SK-N-SH (cell line): Measurements from ENCODE around the gene PLCB3. TPM values are rescaled to one million over a fixed set of nuclear protein-coding genes. Genes with fewer than 3 reads are reported as not detected.

ENCODE experiments used
- CTCF ChIA-PET: fragments of 300-600, 350-600 bp; formaldehyde crosslinking; extraction: SDS; loops from one replicate; lab custom pipeline; 2021; lab: Yijun Ruan, JAX
- POLR2A ChIA-PET: fragments of 350-600 bp; sonication (Branson Sonifier 250); formaldehyde crosslinking; extraction: SDS; loops from one replicate; lab custom pipeline; 2020; ENCODE audit warnings: antibody characterized with exemption, inconsistent platforms; lab: Yijun Ruan, JAX
- DNase-seq: peaks from one replicate; pipeline ENCODE4 v3.0.0; 2012
- H2AFZ ChIP-seq: fragments of 200-600 bp; sonication (generic); 2 replicates; pipeline ENCODE4 v1.8.1; 2016; ENCODE audit warnings: antibody characterized with exemption, mild to moderate bottlenecking, low read depth
- H3F3A ChIP-seq: fragments of 200-600 bp; sonication (generic); replicated peaks from 2 replicates; pipeline ENCODE3; 2016; ENCODE audit warnings: antibody characterized with exemption, mild to moderate bottlenecking; ENCODE audit not compliant: insufficient read depth
- H3K27ac ChIP-seq, 2 experiments: fragments of 200-500 bp in 1 of 2; fragments of 200-600 bp in 1 of 2; sonication (Bioruptor generic) in 1 of 2; sonication (generic), shearing (Covaris generic) in 1 of 2; 2 replicates each; pipeline versions ENCODE4 v1.5.1 to v1.6.1; 2014 to 2016; ENCODE audit warnings: low read depth in 2 of 2, inconsistent platforms in 1 of 2, low read length in 1 of 2, mild to moderate bottlenecking in 1 of 2, mixed read lengths in 1 of 2
- H3K27me3 ChIP-seq: fragments of 200-600 bp; sonication (generic), shearing (Covaris generic); 2 replicates; pipeline ENCODE4 v1.6.1; 2016; ENCODE audit warnings: mixed run types; ENCODE audit not compliant: insufficient read depth
- H3K36me3 ChIP-seq, 2 experiments: fragments of 200-500 bp in 1 of 2; fragments of 200-600 bp in 1 of 2; sonication (Bioruptor generic) in 1 of 2; sonication (generic) in 1 of 2; replicated peaks in 1 of 2; 2 replicates each; pipeline versions ENCODE3 to v1.5.1; 2014 to 2016; ENCODE audit warnings: low read length in 1 of 2, mild to moderate bottlenecking in 1 of 2; ENCODE audit not compliant: insufficient read depth in 2 of 2, control insufficient read depth in 1 of 2
- H3K4me1 ChIP-seq, 2 experiments: fragments of 200-500 bp in 1 of 2; fragments of 200-600 bp in 1 of 2; sonication (Bioruptor generic) in 1 of 2; sonication (generic), shearing (Covaris generic) in 1 of 2; 2 replicates each; pipeline versions ENCODE4 v1.5.1 to v1.6.1; 2014 to 2016; ENCODE audit warnings: low read depth in 1 of 2, low read length in 1 of 2, mixed run types in 1 of 2; ENCODE audit not compliant: insufficient read depth in 2 of 2, control insufficient read depth in 1 of 2
- H3K4me2 ChIP-seq: fragments of 200-600 bp; sonication (generic), shearing (Covaris generic); 2 replicates; pipeline ENCODE4 v1.6.1; 2017; ENCODE audit warnings: mixed run types
- H3K4me3 ChIP-seq, 2 experiments: fragments of 200-500 bp in 1 of 2; fragments of 200-600 bp in 1 of 2; sonication (Bioruptor generic) in 1 of 2; sonication (generic), shearing (Covaris generic) in 1 of 2; 2 replicates each; pipeline versions ENCODE4 v1.5.1 to v1.8.1; 2014 to 2016; ENCODE audit warnings: low read depth in 2 of 2, inconsistent platforms in 1 of 2, low read length in 1 of 2, mild to moderate bottlenecking in 1 of 2, mixed read lengths in 1 of 2, moderate library complexity in 1 of 2
- H3K79me2 ChIP-seq: fragments of 200-600 bp; sonication (generic); 2 replicates; pipeline ENCODE4 v1.8.1; 2017; ENCODE audit warnings: mild to moderate bottlenecking; ENCODE audit not compliant: insufficient read depth
- H3K9ac ChIP-seq: fragments of 200-600 bp; sonication (generic); 2 replicates; pipeline ENCODE4 v1.6.1; 2017; ENCODE audit warnings: mixed run types
- H3K9me2 ChIP-seq: fragments of 200-600 bp; sonication (generic); 2 replicates; pipeline ENCODE4 v1.6.1; 2017; ENCODE audit warnings: mixed run types
- H3K9me3 ChIP-seq: fragments of 200-600 bp; sonication (generic); 2 replicates; pipeline ENCODE4 v1.6.1; 2017; ENCODE audit warnings: mixed run types, mild to moderate bottlenecking, moderate library complexity
- H4K20me1 ChIP-seq: fragments of 200-600 bp; sonication (generic); 2 replicates; pipeline ENCODE4 v1.6.1; 2017; ENCODE audit warnings: mild to moderate bottlenecking, mixed run types; ENCODE audit not compliant: insufficient read depth
- ELF1 ChIP-seq: IDR thresholded peaks from 2 replicates; pipeline ENCODE4 v1.4.0; 2012
- EP300 ChIP-seq, 2 experiments: IDR thresholded peaks; 2 replicates each; pipeline versions ENCODE4 v1.4.0 to v1.6.1; 2012; ENCODE audit warnings: borderline replicate concordance in 1 of 2, low read depth in 1 of 2, low read length in 1 of 2
- FOXJ3 ChIP-seq: sonication (generic); formaldehyde crosslinking; IDR thresholded peaks from 2 replicates; pipeline ENCODE4 v1.5.1; 2020; ENCODE audit warnings: mild to moderate bottlenecking, missing genetic modification reagents
- JUND ChIP-seq: IDR thresholded peaks from 2 replicates; pipeline ENCODE4 v1.4.0; 2012
- MXI1 ChIP-seq: IDR thresholded peaks from 2 replicates; pipeline ENCODE4 v1.6.1; 2012; ENCODE audit warnings: mild to moderate bottlenecking, low read depth, low read length, improper control_type of control experiment
- NFIC ChIP-seq: IDR thresholded peaks from 2 replicates; pipeline ENCODE4 v1.4.0; 2012; ENCODE audit warnings: borderline replicate concordance
- NRF1 ChIP-seq: IDR thresholded peaks from 2 replicates; pipeline ENCODE4 v1.6.1; 2012; ENCODE audit warnings: low read depth, mild to moderate bottlenecking, low read length
- POLR2AphosphoS5 ChIP-seq: IDR thresholded peaks from 2 replicates; pipeline ENCODE4 v1.6.1; 2012; ENCODE audit warnings: low read depth, low read length
- RAD21 ChIP-seq: IDR thresholded peaks from 2 replicates; pipeline ENCODE4 v1.6.1; 2012; ENCODE audit warnings: mild to moderate bottlenecking, low read length
- SMC3 ChIP-seq: IDR thresholded peaks from 2 replicates; pipeline ENCODE4 v1.6.1; 2012; ENCODE audit warnings: low read depth, low read length, improper control_type of control experiment
- TAF1 ChIP-seq: IDR thresholded peaks from 2 replicates; pipeline ENCODE4 v1.6.1; 2012; ENCODE audit warnings: low read depth, mild to moderate bottlenecking, low read length, moderate library complexity, borderline replicate concordance
- WGBS: methylation state at CpG from one replicate; pipeline ENCODE4 v1.1.6; 2017; ENCODE audit warnings: low lambda C conversion rate; 5-methylcytosine and 5-hydroxymethylcytosine counted together
- polyA plus RNA-seq, 3 experiments: library from polyadenylated mRNA; depleted of rRNA; stranded (reverse); fragments of >200 nt; gene quantifications; 2 replicates each; pipeline ENCODE4 v1.2.3, GENCODE V29; 2012
- TF ChIP-seq, protein P1 (sequence below): IDR thresholded peaks from 2 replicates; pipeline ENCODE4 v1.4.0; 2012; ENCODE audit warnings: low read depth, borderline replicate concordance
- TF ChIP-seq, protein P2 (sequence below): fragments of 150-350 bp; IDR thresholded peaks from 2 replicates; pipeline ENCODE4 v1.6.1; 2016; ENCODE audit warnings: mild to moderate bottlenecking, low read depth, low read length
- TF ChIP-seq, protein P3 (sequence below): IDR thresholded peaks from 2 replicates; pipeline ENCODE4 v1.6.1; 2012; ENCODE audit warnings: mild to moderate bottlenecking, low read depth, low read length, moderate library complexity
- TF ChIP-seq, protein P4 (sequence below): fragments of 150-350 bp; IDR thresholded peaks from 2 replicates; pipeline ENCODE4 v1.6.1; 2017; ENCODE audit warnings: antibody characterized with exemption, low read length, low read depth, borderline replicate concordance
- TF ChIP-seq, protein P5 (sequence below): IDR thresholded peaks from 2 replicates; pipeline ENCODE4 v1.4.0; 2012; ENCODE audit warnings: low read depth, borderline replicate concordance

Gene PLCB3
- polyA plus RNA-seq, 1 of the 3 experiments (the other 2 are of a cell fraction): 30.4 TPM

DNA sequence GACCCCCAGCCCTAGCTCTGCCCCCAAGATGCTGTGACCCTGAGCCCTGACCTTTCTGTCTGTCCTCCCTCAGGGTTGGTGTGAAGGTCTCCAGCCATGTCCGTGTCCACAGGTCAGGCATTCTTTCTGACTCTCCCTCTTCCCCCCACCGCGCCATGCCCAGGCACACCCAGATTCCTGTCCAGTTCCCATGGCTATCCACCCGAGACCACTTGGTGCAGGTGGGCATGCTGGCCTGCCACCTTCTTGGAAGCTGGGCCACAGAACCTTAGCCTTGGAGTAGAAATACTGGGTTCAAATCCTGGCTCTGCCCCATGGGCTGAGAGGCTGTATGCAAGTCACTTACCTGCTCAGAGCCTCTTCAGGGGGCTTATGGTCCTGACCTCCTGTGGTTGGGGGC is 2.3 kb upstream of the PLCB3 start (continued):
- TF ChIP-seq, protein P1, sequence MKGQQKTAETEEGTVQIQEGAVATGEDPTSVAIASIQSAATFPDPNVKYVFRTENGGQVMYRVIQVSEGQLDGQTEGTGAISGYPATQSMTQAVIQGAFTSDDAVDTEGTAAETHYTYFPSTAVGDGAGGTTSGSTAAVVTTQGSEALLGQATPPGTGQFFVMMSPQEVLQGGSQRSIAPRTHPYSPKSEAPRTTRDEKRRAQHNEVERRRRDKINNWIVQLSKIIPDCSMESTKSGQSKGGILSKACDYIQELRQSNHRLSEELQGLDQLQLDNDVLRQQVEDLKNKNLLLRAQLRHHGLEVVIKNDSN: no peak

DNA sequence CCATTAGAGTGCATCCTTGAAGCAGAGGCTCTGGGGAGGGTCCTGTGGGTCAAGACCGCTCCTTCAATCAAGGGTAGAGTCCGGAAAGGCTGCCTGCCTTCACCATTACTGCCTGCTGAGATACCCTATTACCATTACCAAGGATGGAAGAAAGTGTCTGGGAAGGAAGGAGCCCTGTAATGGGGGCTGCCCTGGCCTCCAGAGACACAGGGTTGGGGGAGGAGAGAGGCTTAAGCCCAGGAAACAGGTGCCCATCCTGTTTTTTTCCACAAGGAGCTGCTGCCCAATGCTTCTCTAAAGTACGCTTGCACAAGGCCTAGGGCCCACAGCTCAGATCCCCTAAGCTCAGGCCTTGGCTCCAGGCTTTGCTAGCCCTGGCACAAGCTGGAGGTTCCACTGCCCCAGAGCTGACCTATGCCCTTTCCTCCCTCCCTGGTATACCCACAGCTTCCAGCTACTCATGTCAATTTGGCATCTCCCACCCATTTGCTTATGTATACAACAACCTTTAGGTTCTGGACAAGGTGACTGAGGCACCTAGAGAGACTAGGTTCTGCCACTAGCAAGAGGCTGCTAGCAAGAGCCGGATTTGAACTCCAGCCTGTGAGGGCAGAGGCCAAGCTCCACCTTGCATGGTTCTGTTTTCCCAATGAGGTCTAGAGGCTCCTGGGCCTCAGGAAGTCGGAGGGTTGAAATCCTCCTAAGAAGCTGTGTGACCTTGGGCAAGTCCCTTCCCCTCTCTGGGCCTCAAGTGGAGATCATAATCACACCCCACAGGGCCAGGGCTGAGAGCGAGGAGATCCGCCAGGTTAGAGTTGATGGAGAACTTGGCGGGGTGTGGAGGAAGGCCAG is 1.5 kb upstream of the PLCB3 start:
- Histone ChIP-seq H3K4me1 (peaks cover 14 to 41% of the 10 kb centered on the region in 2 experiments; a peak in 2 of 4 replicates), H3K27ac (no peak overlapping the region), H3K79me2 (peaks cover 46% of the 10 kb centered on the region), H3K4me3 (no peak overlapping the region), H3K36me3 (peaks cover 0 to 9% of the 10 kb centered on the region in 2 experiments), H3F3A (peaks cover 5% of the 10 kb centered on the region), H4K20me1 (peaks cover 14% of the 10 kb centered on the region), H3K9me2 (no peaks in the 10 kb centered on the region), H3K27me3 (no peaks in the 10 kb centered on the region), H3K9ac (no peak overlapping the region), H2AFZ (no peak overlapping the region), H3K9me3 (no peaks in the 10 kb centered on the region), H3K4me2 (no peak overlapping the region)
- TF ChIP-seq SMC3: no peak
- TF ChIP-seq ELF1: no peak
- no peak for TF ChIP-seq MXI1
- TF ChIP-seq, protein P2, sequence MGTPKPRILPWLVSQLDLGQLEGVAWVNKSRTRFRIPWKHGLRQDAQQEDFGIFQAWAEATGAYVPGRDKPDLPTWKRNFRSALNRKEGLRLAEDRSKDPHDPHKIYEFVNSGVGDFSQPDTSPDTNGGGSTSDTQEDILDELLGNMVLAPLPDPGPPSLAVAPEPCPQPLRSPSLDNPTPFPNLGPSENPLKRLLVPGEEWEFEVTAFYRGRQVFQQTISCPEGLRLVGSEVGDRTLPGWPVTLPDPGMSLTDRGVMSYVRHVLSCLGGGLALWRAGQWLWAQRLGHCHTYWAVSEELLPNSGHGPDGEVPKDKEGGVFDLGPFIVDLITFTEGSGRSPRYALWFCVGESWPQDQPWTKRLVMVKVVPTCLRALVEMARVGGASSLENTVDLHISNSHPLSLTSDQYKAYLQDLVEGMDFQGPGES: no peak
- TF ChIP-seq POLR2AphosphoS5: no peak
- TF ChIP-seq RAD21: no peak
- TF ChIP-seq, protein P3, sequence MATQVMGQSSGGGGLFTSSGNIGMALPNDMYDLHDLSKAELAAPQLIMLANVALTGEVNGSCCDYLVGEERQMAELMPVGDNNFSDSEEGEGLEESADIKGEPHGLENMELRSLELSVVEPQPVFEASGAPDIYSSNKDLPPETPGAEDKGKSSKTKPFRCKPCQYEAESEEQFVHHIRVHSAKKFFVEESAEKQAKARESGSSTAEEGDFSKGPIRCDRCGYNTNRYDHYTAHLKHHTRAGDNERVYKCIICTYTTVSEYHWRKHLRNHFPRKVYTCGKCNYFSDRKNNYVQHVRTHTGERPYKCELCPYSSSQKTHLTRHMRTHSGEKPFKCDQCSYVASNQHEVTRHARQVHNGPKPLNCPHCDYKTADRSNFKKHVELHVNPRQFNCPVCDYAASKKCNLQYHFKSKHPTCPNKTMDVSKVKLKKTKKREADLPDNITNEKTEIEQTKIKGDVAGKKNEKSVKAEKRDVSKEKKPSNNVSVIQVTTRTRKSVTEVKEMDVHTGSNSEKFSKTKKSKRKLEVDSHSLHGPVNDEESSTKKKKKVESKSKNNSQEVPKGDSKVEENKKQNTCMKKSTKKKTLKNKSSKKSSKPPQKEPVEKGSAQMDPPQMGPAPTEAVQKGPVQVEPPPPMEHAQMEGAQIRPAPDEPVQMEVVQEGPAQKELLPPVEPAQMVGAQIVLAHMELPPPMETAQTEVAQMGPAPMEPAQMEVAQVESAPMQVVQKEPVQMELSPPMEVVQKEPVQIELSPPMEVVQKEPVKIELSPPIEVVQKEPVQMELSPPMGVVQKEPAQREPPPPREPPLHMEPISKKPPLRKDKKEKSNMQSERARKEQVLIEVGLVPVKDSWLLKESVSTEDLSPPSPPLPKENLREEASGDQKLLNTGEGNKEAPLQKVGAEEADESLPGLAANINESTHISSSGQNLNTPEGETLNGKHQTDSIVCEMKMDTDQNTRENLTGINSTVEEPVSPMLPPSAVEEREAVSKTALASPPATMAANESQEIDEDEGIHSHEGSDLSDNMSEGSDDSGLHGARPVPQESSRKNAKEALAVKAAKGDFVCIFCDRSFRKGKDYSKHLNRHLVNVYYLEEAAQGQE: no peak
- TF ChIP-seq, protein P1: no peak
- TF ChIP-seq, protein P4, sequence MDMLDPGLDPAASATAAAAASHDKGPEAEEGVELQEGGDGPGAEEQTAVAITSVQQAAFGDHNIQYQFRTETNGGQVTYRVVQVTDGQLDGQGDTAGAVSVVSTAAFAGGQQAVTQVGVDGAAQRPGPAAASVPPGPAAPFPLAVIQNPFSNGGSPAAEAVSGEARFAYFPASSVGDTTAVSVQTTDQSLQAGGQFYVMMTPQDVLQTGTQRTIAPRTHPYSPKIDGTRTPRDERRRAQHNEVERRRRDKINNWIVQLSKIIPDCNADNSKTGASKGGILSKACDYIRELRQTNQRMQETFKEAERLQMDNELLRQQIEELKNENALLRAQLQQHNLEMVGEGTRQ: no peak
- TF ChIP-seq JUND: no peak
- TF ChIP-seq TAF1: no peak
- TF ChIP-seq NFIC: no peak
- TF ChIP-seq FOXJ3 (CRISPR knock-in tag): no peak
- TF ChIP-seq EP300 (IDR thresholded peaks at IDR 0.05; ENCODE audit: borderline replicate concordance in 1 of 2, low read depth in 1 of 2, low read length in 1 of 2): no peak
- TF ChIP-seq, protein P5, sequence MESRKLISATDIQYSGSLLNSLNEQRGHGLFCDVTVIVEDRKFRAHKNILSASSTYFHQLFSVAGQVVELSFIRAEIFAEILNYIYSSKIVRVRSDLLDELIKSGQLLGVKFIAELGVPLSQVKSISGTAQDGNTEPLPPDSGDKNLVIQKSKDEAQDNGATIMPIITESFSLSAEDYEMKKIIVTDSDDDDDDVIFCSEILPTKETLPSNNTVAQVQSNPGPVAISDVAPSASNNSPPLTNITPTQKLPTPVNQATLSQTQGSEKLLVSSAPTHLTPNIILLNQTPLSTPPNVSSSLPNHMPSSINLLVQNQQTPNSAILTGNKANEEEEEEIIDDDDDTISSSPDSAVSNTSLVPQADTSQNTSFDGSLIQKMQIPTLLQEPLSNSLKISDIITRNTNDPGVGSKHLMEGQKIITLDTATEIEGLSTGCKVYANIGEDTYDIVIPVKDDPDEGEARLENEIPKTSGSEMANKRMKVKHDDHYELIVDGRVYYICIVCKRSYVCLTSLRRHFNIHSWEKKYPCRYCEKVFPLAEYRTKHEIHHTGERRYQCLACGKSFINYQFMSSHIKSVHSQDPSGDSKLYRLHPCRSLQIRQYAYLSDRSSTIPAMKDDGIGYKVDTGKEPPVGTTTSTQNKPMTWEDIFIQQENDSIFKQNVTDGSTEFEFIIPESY: no peak
- no peak for TF ChIP-seq NRF1
- ChIA-PET POLR2A (interaction anchor here (1.0 to 12.4 kb wide), 3 partner anchors 9 to 20 kb away, joined by 3 to 112 read pairs (median 34); partner anchors contain the start of gene FKBP2), CTCF (interaction anchor here (1.0 to 4.6 kb wide), 12 partner anchors 13 to 861 kb away, joined by 4 to 119 read pairs (median 11); partner anchors contain the start of genes ESRRA, KCNK4, NUDT22 and TRPT1)
- DNase-seq: no peak
- 84% methylated on average over 6 of the region's 8 CpGs for WGBS
